ENCODE results near the gene SCN4A. TPM values are rescaled to one million over a fixed set of nuclear protein-coding genes. Genes with fewer than 3 reads are reported as not detected.
"Not testable (repeated sequence)": the region's sequence is repeated elsewhere in the genome, so short reads cannot be mapped to it uniquely, and the experiment has no call there.

Gene SCN4A
- polyA plus RNA-seq, 4 donors, result 0.72 to 1.3 (median 1.0) TPM

DNA sequence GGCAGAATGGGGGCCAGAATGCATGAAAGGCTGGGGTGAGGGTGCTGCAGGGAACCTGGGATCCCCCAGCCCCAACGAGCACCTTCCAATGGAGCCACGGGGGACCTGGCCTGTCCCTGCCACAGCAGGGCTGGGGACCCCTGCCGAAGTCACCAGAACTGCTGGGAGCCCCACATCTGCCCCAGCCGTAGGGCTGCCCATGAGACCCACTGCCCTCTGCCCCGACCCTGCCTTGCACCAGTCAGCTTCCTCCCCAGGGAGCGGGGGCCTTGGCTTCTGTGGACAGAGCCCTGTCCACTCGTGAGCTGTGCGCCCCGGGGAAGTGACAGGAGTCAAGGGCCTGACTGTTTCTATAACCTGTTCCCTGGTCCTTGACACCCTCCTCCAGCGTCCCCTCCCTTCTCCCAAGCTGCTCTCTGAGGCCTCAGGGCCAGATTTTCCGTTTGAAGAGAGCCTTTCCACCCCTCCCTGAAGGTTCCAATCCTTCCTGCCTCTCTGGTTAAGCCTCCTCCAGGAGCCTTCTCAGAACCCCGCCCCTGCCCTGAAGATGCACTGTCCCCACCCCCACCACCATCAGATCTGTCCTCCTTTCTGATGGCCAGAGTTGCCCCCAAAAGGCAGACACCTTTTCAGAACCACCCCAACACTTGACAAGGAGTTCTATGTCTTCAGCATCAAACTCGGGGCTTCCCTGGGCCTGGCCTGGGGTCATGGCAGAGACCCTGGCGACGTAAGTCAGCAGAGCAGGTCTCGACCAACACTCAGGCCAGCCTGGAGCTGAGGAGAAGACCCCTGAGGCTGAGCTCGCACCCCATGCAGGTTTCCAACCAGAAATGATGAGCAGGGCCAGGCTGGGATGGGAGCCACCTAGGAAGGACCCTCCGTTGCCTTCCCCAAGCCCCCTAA lies 14.8 kb upstream of the SCN4A start:
- DNase-seq (ENCODE audit: low read depth in 4 of 4, low spot score in 3 of 4), result no peak

DNA sequence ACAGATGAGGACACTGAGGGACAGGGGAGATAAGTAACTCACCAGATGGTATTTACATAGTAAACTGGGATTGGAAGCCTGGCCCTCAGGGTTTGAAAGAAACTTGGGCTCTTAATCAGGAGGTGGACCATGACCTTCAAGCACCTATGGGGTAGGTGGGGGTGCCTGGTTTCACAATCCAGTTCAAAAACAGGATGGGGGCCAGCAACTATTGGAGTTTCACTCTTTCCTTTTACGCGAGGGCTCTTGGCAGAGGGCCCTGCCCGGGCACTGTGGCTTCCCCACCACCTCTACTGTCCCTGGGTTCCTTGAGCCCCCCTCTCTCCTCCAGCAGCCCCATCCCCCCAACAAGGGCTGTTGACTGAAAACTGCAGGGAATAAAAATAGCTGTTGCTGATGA lies 14.1 kb upstream of the SCN4A start:
- DNase-seq (ENCODE audit: low read depth in 4 of 4, low spot score in 3 of 4), result no peak

DNA sequence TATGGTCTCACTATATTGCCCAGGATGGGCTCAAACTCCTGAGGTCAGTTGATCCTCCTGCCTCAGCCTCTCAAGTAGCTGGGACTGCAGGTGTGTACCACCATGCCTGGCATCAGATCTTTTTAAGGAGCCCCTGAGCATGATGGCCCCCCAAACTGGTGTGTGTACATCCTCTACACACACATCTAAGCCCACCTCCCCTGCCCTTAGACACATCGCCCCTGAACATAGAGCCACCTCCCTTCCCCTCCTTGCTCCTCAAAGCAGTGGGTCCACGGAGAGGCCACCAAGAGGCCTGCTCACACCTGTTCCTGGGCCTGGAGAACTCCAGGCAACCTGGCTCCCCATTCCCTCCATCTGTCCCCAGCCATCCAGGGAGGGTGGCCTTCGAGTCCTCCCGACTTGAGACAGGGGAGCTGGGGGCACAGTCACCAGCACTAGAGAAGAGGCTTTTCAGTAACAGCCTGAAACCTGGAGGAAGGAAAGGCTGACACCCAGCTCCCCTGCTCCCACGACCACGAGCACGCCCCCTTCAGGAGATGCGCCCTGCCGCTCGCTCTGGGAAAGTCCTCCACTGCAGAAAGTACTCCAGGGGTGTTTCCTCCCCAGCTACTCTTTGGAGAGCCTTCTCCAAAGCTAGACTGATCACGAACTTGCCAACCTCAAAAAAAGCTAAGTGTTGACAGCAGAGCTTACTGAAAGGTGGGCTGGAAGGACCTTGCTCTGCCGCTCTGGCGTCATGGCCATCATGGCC lies 12.8 kb upstream of the SCN4A start:
- DNase-seq (ENCODE audit: low read depth in 4 of 4, low spot score in 3 of 4), result no peak

DNA sequence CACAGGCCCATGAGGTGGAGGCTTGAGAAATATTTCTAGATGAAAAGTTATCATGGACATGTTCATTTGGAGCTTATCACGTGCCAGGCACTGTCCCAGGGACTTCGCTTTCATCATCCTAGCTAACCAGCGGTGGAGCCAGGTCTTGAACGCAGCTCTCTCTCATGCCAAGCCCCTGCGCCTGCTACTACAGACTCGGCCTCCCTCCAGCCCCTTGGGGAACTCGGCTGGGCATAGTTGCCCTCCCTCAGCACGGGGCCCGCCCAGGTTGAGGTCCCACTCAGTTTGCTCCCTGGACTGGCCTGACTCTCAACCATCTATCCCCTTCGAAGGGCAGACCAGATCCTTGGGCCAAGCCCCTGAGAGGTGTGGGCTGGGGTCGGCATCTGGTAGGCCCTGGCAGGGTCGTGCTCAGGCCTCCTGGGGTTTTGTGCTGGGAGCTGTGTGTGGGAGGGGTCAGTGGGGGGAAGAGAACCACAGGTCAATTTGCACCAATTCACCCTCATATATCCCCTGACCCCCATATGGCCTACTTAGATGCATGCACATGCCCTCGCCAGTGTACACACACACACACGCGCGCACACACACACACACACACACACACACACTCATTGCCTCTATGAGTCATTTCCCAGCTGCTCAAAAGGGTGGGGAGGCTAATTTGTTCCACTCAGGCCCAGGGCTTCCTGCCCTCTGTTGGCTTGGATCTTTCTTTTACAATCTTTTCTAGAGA lies 12.1 kb upstream of the SCN4A start:
- DNase-seq (ENCODE audit: low read depth in 4 of 4, low spot score in 3 of 4), result no peak

DNA sequence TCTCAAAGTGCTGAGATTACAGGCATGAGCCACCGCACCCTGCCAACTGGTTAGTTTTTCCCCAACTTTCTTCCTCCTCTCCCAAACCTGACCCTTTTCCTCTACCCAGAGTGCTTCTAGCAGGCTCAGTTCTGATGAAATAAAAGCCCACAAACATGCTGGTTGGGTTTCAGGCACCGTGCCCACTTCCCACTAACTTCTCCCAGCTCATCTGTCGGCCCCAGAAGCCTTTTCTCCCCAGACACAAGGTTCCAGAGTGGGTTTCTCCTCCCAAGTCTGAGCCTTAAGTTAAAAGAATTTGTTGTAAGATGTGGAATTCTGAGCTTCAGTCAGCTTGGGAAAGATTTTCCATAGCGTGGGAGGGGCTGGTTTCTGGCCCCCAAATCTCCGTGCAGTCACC lies 11.5 kb upstream of the SCN4A start:
- no peak for DNase-seq (ENCODE audit: low read depth in 4 of 4, low spot score in 3 of 4)

DNA sequence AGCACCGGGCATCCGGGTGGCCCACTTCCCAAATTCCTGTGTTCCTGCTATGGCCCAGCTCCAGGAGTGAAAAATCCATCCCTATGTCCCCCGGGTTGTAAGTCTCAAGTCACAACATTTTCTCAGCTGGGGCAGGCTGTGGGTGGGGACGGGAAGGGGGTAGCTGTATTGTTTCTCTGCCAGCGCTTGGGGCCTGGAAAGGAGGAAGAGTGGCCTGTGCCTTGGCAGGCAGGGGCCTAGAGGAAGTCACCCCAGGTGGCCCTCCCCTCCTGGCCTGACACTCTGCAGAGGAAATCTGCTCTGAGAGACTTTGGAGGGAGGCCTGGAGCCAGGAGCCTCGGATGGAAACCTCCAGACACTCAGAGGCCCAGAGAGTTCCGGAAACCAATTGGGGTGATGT lies 10.6 kb upstream of the SCN4A start:
- no peak for DNase-seq (ENCODE audit: low read depth in 4 of 4, low spot score in 3 of 4)

DNA sequence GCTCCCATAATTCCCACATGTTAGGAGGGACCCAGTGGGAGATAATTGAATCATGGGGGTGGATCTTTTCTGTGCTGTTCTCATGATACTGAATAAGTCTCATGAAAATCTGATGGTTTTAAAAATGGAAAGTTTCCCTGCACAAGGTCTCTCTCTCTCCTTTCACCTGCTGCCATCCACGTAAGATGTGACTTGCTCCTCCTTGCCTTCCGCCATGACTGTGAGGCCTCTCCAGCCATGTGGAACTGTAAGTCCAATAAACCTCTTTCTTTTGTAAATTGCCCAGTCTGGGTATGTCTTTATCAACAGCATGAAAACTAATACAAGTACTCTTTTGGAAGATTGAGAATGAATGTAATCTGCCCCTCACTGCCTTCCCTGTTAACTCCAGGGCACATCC lies 9.9 kb upstream of the SCN4A start:
- DNase-seq (ENCODE audit: low read depth in 4 of 4, low spot score in 3 of 4), result not testable (repeated sequence)

DNA sequence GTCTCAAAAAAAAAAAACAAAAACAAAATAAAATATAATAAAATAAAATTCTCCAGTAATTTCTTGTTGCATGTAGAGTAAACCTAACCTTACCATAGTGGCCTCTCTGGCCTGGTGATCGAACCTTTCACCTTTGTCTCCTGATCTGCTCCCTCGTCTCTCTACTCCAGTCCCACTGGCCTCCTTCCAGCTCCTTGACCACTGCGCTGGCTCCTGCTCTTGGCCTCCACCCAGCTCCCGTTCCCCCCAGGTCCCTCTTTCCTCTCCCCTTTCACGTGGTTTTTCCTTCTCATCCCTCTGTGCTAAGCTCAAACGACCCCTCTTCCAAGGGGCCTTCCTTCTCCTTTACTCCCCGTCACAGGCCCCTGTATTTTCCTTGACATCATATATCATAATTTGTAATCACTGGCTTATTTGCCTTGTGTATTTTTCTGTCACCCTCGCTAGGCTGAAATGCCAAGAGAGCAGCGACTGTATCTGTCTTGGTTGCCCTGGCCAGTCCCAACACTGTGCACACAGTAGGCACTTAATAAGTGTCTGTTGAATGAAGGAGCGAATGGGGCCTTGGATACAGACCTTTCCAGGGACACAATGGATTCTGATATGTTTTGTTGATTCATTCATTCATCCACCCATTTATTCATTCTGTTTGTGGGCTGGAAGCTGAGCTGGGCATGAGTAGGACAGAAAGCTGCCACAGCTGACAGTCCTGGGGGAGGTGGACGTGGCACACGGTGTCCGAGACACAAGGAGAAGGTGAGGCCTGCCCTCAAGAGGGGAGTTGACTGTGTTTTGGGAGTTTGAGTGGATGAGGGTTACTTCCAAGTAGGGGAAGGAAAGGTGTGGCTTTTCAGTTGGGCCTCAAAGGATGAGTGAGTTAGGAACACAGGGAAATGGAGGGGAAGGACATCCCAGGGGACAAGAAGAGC lies 5.8 kb upstream of the SCN4A start:
- no peak for DNase-seq (ENCODE audit: low read depth in 4 of 4, low spot score in 3 of 4)

DNA sequence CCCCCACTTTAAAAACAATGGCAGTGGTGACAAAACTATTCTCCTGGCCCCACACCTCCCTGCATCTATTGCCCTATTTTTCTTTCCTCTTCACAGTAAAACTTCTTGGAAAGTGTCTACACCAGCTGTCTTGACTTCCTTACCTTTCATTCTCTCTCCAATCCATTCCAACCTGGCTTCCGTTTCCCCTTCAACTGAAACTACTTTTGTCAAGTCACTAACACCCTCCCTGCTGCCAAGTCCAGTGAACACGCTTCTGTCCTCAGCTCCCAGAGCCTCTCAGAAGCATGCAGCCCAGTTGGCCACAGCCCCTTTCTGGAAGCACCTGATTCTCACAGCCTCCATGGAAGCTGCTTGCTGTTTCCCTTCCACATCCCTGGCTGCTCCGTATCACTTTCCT lies 4.0 kb upstream of the SCN4A start:
- DNase-seq (ENCODE audit: low read depth in 4 of 4, low spot score in 3 of 4), result no peak

DNA sequence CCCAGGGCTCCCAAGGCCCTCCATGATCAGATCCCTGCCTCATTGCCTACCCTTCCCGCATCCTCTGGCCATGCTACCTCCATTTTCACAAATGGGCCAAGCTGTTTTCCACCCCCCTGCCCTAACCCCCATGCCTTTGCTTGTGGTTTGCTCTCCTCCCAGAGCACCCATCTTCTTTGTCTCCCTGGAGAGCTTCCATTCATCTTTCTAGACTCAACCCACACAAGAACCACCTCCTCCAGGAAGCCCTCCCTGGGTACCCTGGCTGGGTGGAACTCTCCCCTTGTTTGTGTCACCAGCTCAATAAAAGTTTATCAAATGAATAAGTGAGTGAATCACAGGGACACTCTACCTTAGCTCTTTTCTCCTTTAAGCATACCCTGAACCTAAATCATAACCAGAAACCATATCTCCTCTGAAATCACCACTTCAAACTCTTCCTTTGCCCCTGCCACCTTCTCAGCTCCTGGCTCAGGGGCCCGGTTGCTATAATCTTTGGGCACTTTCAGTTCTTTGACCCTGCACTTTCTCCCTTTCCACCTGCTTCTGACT lies 2.9 kb upstream of the SCN4A start:
- no peak for DNase-seq (ENCODE audit: low read depth in 4 of 4, low spot score in 3 of 4)

DNA sequence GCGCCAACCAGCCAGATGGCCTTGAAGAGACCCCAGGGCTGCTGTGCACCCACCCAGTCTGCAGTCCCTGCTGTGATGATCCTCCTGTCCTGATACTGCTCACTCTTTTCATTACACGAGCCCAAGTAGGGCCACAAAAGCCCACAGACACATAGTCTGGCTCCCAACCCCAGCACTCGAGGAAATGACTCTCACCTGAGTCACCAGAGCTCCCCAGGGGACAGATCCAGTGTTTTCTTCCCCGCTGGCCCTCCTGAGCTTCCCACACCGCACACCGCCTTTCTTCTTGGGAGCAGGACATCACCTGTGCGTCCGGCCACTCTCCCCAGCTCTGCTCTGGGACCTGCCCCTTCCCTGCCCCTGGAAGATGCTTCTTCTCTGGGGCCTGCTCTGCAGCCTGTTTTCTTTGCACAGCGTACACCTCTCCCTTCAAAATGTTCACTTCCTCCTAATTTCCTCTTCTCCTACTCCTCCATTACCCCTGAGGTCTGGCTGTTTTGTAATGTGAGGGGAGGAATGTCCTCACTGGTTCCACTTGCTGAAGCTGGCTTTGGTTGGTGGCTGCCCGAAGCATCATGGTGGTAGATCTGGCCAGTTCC lies 2.0 kb upstream of the SCN4A start:
- no peak for DNase-seq (ENCODE audit: low read depth in 4 of 4, low spot score in 3 of 4)

DNA sequence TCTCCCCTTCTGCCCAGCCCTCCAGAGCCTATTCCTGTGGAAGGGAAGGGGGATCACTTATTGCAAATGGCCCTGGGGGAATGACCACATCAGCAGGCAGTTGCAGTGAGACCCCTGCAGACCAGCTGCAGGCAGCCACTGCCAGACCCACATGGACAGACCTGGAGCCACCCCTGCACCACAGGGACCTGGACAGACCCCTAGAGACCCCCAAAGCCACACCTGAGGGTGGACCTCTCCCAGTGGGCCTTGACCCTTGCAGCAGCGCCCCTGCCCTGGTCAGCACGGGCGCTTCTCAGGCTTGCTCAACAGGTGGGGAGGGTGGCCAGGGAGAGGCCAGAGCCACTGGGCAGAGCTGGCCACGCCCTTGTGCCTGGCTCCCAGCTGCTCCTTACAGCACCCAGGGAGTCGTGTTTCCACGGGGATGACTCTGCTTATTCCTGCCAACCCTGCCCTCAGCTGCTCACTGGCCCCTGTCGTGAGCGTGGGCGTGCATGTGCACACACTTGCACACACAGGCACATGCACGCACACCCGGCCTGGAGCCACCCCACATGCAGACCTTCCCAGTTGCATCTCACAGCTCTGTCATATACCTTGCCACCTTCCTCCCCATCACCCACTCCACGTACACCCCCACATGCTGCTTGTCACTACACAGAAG lies 1.3 kb upstream of the SCN4A start:
- DNase-seq (ENCODE audit: low read depth in 4 of 4, low spot score in 3 of 4), result no peak

DNA sequence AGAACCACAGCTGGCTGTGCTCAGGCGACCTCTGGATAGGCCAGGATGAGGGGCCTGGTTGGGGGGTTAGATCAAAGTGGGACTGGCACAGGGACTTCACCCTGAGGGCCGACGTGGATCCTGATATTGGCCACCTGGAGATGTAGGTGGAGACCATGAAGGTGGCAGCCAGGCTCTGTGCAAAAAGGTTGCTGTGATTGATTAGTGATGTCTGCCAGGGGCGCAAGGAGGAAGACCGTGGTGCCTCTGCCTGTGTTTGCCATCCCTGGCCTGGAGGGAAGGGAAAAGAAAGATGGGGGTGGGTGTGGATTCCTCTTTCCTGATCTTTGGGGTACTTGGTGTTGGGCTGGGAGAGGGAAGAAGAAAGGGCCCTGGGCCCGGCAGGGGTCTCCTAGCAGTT lies 529 bp upstream of the SCN4A start:
- DNase-seq (ENCODE audit: low read depth in 4 of 4, low spot score in 3 of 4), result no peak

DNA sequence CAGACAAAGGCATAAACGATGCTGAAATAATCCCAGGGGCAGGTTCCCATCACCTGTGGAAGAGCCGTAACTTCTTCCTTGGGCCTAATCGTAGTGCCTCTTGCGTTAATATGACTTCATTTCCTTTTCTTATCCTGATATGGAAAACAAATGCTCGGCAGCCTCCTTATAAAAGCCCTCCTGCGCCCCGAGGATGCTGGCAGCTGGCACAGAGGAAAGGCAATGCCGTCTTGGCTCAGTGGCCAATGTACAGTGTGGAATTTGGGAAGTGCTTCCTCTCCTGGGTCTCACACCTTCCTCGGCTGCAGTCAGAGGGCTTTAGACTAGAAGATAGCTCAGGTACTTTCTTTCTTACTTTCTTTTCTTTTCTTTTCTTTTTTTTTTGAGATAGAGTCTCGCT lies 3.4 kb downstream of the SCN4A start:
- DNase-seq (ENCODE audit: low read depth in 4 of 4, low spot score in 3 of 4), result no peak

DNA sequence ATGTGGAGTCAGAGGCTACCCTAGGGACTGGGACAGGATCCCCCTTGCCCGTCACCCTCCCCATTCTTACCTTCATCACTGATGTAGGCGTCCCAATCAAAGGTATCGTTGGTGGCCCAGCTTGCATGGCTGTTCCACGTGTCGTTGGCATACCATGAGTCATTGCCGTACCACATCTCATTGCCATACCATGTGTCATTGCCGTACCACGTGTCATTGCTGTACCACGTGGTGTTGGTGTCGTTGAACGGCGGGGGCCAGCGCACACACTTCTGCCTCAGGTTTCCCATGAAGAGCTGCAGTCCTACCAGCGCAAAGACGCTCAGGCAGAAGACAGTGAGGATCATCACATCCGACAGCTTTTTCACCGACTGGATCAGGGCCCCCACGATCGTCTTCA lies 4.8 kb downstream of the SCN4A start:
- no peak for DNase-seq (ENCODE audit: low read depth in 4 of 4, low spot score in 3 of 4)

DNA sequence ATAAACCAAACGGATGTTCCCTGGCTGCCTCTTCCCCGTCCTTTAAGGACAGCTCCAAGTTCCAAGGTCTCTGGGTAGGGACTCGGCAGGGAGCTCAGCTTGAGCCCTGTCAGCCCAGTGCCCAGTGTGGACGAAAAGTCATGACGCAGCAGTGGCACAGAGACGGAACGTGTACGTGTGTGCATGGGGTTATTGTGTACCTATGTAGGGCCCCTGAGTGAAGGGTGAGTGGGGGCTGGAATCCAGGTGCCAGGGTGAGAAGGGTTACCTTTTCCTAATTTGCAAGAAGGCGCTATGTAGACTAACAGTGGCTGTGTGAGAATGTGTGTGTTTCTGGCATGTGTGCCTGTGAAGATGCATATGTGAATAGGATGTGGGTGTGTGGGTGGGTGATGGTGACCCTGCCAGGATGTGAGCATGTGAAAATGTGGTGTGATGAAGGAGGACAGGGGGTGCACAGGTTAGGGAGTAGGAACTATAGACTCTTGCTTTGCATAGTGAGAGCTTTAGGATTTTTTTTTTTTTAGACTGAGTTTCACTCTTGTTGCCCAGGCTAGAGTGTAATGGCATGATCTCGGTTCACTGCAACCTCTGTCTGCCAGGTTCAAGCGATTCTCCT lies 6.0 kb downstream of the SCN4A start:
- DNase-seq (ENCODE audit: low read depth in 4 of 4, low spot score in 3 of 4), result no peak

DNA sequence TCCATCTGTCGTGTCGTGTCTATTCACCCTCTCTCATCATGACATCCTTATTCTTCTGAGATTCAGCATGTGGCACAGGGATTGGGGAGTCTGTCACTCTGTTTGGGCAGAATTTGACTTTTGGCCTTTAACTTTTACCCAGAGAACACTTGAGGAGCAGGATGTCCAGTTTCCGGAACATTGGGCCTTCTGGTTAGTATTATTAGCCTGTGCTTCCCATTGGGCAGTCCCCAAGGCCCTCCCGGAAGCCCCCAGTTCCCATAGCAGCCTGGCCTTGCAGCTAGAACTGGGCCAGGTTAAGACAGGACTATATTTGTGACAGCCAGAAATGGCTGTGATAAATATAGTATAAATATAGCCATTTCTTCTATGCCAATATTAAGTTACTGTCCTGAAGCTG lies 9.6 kb downstream of the SCN4A start:
- no peak for DNase-seq (ENCODE audit: low read depth in 4 of 4, low spot score in 3 of 4)

DNA sequence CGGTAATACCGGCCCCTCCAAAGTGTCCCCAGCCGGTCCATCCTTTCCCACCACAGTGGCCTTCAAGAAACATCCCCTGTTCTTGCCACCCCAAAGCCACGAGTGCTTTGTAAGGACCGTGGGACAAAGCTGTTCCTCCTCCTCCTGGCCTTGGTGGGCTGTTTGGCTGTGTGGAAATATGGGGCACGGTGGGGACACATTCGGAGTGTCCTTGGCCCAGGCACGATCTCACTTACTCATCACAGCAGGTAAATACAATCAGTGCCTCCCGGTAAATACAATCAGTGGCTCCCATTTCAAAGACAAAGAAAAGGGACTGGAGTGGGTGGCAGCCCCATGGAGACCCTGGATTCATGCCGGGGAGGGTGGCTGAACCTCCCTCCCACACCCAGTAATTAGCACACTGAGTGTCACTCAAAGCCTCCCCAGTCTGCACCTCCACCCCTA lies 10.4 kb downstream of the SCN4A start:
- no peak for DNase-seq (ENCODE audit: low read depth in 4 of 4, low spot score in 3 of 4)
